Activated T-cell treated with anti-CD3 and anti-CD28 coated beads, Interleukin-2, amount 50 U/mL, for 24 hours (primary cell): ENCODE measurements around the gene ATPAF1.

Experiments
- DNase-seq: peaks from one replicate; pipeline ENCODE4 v3.0.0-alpha.2; 2020
- H3K27ac Mint-ChIP-seq: 2 replicates; pipeline ENCODE4 v1.8.0; 2020; ENCODE audit warnings: mild to moderate bottlenecking, mixed read lengths
- H3K27me3 Mint-ChIP-seq: 2 replicates; pipeline ENCODE4 v1.8.0; 2020; ENCODE audit warnings: mixed read lengths
- H3K36me3 Mint-ChIP-seq: 2 replicates; pipeline ENCODE4 v1.8.0; 2020; ENCODE audit warnings: low read depth, mixed read lengths
- H3K4me1 Mint-ChIP-seq: 2 replicates; pipeline ENCODE4 v1.8.0; 2020; ENCODE audit warnings: low read depth, mixed read lengths
- H3K4me3 Mint-ChIP-seq: 2 replicates; pipeline ENCODE4 v1.8.0; 2020; ENCODE audit warnings: mild to moderate bottlenecking, moderate library complexity, mixed read lengths
- H3K9me3 Mint-ChIP-seq: 2 replicates; pipeline ENCODE4 v1.8.0; 2020; ENCODE audit warnings: mixed read lengths

Gene ATPAF1

DNA sequence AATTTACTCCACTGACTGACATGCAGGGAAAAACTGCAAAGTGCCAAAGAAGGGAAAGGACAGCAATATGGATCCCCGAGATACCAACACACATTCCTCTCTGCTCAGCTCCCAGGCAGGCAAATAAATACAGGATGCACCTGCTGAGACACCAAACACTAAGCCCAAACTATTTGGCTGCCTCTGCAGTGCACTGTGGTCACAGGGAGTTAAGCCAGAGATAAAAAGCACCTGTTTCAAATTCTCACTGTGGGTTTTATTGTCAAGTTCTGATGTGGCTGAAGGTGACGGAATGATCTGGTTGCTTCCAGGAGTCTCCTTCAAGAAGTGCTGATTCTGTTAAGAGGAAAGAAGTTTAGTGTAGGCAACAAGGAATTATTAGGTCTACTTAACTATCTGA, 21.2 kb upstream of the ATPAF1 start:
- Mint-ChIP-seq H3K36me3 (peaks cover 96% of the 10 kb centered on the region), H3K27me3 (no peaks in the 10 kb centered on the region), H3K27ac (peak overlapping the region; percentile 65), H3K4me3 (no peak overlapping the region), H3K4me1 (peaks cover 25% of the 10 kb centered on the region), H3K9me3 (no peaks in the 10 kb centered on the region)
- DNase-seq: no peak

- Mint-ChIP-seq H3K9me3 (no peaks in the 10 kb centered on the region), H3K4me1 (peaks cover 22% of the 10 kb centered on the region), H3K4me3 (no peak overlapping the region), H3K27ac (peak overlapping the region; percentile 3), H3K36me3 (peaks cover 98% of the 10 kb centered on the region), H3K27me3 (no peaks in the 10 kb centered on the region)
- DNase-seq: no peak
These were observed 19.9 kb upstream of the ATPAF1 start for GRCh38 chr1:46687921-46688509.

GRCh38 chr1:46687093-46687659, 19.0 kb upstream of the ATPAF1 start:
- no peak for DNase-seq
- Mint-ChIP-seq H3K4me3 (no peak overlapping the region), H3K27ac (peak overlapping the region; percentile 58), H3K9me3 (no peaks in the 10 kb centered on the region), H3K27me3 (no peaks in the 10 kb centered on the region), H3K4me1 (peaks cover 22% of the 10 kb centered on the region), H3K36me3 (peaks cover 98% of the 10 kb centered on the region)

- Mint-ChIP-seq H3K27me3 (no peaks in the 10 kb centered on the region), H3K9me3 (no peaks in the 10 kb centered on the region), H3K4me1 (peaks cover 22% of the 10 kb centered on the region), H3K36me3 (peaks cover 98% of the 10 kb centered on the region), H3K4me3 (no peak overlapping the region), H3K27ac (peak overlapping the region; percentile 58)
- DNase-seq: no peak
These were observed 18.1 kb upstream of the ATPAF1 start for GRCh38 chr1:46686255-46686654.

DNA sequence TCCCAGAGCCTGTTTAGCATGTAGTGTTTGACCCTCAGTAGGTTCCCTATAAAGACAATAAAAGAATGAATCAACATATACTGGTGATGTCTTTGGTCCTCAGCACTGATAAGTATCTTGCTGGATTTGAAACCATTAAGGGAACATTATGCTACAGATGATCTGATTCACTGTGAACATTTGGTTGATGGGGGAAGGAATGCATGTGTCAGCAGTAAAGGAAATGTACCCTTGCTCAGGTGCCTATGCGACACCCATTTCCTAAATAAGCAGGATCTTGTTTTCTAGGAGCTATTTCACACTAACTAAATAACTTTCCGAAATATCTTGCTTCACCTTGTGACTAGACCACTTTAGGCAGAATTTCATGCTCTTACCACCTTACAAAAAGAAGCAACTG, 16.5 kb upstream of the ATPAF1 start:
- H3K4me1 Mint-ChIP-seq: peaks cover 17% of the 10 kb centered on the region
- peak overlapping the region; percentile 60 for H3K27ac Mint-ChIP-seq
- H3K27me3 Mint-ChIP-seq: no peaks in the 10 kb centered on the region
- H3K4me3 Mint-ChIP-seq: no peak overlapping the region
- H3K9me3 Mint-ChIP-seq: no peaks in the 10 kb centered on the region
- peaks cover 98% of the 10 kb centered on the region for H3K36me3 Mint-ChIP-seq
- DNase-seq: no peak

DNA sequence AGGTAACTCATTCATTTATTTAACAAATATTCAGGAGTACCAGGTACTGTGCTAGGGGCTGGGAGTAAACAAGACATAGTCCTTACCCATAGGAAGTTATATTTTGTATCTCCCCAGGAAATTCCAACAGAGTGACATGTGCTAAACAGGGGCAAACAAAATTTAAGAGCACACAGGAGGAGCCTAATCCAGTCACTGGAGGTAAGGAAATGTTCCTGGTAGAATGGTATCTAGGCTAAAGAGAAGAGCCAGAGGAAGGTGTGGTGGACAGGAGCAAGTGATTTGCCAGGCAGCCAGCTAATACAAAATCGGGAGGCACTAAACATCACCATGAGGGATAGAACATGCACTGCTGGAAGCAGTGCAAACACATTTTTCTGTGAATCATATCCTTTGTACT, 13.9 kb upstream of the ATPAF1 start:
- no peaks in the 10 kb centered on the region for H3K9me3 Mint-ChIP-seq
- H3K27me3 Mint-ChIP-seq: no peaks in the 10 kb centered on the region
- H3K27ac Mint-ChIP-seq: no peak overlapping the region
- DNase-seq: no peak
- no peak overlapping the region for H3K4me3 Mint-ChIP-seq
- H3K4me1 Mint-ChIP-seq: peaks cover 16% of the 10 kb centered on the region
- H3K36me3 Mint-ChIP-seq: peaks cover 95% of the 10 kb centered on the region

DNA sequence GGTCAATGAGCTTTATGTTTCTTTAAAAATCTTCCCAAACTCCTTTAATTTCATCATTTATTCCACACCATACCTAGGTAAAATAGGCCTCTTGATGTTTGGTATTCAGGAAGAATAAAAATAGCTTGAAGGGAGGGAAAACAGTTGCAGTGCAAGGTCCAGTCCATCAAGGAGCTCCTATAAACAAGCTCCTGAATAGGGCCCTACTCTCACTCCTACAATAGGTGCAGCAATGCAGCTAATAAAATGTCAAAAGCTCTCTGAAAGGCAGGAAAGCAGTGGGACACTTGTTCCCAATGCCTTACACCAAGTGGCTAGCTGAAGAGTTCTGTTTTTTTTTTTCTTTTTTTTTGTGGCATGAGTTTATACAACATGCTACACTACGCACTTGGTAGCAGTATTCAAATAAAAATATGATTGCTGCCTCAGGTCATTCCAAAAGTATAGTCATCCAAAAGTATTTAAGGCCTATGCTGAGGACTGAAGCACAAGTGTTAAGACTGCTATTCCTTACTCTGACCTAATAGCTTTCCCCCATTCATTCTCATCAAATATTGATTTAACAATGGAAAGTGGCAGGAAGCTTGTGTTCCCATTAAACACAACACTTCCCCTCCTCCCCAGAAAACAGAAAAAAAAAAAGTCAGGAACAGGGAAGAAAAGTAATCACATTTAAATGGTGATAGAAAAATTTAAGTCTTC, 13.3 kb upstream of the ATPAF1 start:
- Mint-ChIP-seq H3K36me3 (peaks cover 95% of the 10 kb centered on the region), H3K27me3 (no peaks in the 10 kb centered on the region), H3K4me3 (no peak overlapping the region), H3K9me3 (no peaks in the 10 kb centered on the region), H3K27ac (peak overlapping the region; percentile 16), H3K4me1 (peaks cover 19% of the 10 kb centered on the region)
- no peak for DNase-seq

GRCh38 chr1:46679789-46680573, 11.8 kb upstream of the ATPAF1 start:
- no peak overlapping the region for H3K27ac Mint-ChIP-seq
- H3K4me1 Mint-ChIP-seq: peaks cover 31% of the 10 kb centered on the region

DNA sequence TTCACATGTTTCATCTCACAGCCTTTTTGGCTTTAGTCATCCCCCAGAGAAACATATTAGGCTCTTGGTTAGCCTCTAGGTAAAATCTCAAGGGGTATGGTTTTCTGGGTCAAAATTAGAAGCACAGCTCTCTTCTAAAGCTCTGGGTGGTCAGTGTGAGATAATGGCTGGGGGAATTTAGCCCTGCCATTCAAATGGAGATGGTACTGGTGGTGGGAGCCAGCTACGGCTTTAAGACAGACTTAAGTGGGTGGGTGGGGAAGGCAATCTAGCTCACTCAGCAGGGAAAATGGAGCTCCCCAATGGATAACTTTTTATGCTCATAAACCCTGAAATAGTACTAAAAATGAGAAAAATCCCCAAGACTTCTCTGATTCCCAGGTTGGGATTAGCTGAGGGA, 9.2 kb upstream of the ATPAF1 start:
- no peak for DNase-seq
- Mint-ChIP-seq H3K27ac (peak overlapping the region; percentile 89), H3K4me3 (no peak overlapping the region), H3K4me1 (peaks cover 36% of the 10 kb centered on the region), H3K36me3 (peaks cover 96% of the 10 kb centered on the region), H3K9me3 (no peaks in the 10 kb centered on the region), H3K27me3 (no peaks in the 10 kb centered on the region)

More at GRCh38 chr1:46679789-46680573, 11.8 kb upstream of the ATPAF1 start:
- H3K9me3 Mint-ChIP-seq: no peaks in the 10 kb centered on the region
- H3K4me3 Mint-ChIP-seq: no peak overlapping the region
- H3K27me3 Mint-ChIP-seq: no peaks in the 10 kb centered on the region
- H3K36me3 Mint-ChIP-seq: peaks cover 95% of the 10 kb centered on the region
- no peak for DNase-seq

DNA sequence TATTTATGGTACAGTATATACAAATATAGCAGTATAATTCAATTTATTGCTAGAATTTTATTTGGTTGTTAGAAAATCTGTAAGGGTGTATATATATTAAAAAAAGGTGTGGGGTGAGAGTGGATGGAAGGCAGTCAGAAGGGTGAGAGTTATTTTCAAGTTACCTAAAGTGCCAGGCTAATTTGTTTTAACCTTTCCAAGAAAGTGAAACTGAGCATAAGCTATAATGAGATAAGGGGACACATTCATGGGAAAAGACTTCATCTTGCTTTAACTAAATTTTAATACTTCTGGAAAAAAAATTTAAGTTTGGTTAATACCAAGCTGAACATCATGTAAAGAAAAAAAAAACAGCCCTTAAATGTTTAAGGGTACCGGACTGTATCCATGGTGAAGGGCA, 8.4 kb upstream of the ATPAF1 start:
- H3K36me3 Mint-ChIP-seq: peaks cover 89% of the 10 kb centered on the region
- peaks cover 36% of the 10 kb centered on the region for H3K4me1 Mint-ChIP-seq
- no peaks in the 10 kb centered on the region for H3K9me3 Mint-ChIP-seq
- DNase-seq: no peak
- H3K4me3 Mint-ChIP-seq: no peak overlapping the region
- H3K27ac Mint-ChIP-seq: peak overlapping the region; percentile 89
- H3K27me3 Mint-ChIP-seq: no peaks in the 10 kb centered on the region

DNA sequence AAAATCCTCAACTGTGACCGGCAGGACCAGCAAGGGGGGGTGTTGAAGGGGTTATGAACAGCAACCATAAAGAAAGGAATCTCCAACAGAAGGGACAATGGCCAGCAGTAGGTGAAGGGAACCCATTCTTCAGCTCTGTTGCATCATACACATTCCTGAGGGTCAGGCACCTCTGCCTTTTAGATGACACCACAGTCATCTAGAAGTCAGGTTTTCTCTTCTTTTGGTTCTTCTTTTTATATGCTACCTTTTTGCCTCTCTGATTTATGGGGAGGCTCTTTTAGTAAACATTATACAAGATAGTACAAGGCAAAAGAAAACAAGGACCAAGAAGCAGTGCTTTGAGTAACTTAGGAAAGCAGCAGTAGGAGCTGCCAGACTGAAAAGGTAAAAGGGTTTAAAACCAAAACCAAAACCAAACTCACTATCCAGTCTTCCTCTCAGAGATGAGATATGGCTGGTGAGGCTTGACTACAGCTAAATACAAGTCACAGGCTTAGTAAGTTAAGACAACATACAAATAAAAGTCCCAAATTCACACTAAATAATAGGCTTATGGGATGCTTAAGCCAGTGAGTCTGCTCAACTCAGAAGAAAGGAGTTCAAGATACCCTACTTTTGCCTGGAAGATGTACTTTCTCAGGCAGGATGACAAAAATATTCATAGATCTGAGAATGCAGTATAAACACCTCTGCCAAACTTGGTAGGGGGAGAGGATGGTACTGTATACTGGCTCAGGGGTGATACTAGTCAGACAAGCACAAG, 7.6 kb upstream of the ATPAF1 start:
- DNase-seq: no peak

DNA sequence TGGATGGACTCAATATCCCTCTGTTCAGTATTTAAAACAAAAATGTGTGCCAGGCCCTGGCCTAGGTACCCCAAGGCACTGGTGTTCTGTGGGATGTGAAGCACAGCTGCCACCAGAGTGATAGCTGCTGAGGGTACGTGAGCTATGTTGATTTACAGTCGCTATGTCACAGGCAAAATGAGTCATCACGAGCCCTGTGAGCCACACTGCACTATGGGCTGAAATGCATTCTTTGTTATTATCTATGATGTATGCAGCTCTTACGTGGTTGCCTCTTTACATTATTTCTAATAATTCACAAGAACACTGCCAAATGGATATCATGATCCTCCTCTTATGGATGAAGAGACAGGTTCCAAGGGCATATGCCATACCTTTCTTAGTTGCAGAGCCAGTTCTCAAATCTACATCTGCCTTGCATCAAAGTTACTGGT, 5.6 kb upstream of the ATPAF1 start:
- no peak overlapping the region for H3K4me3 Mint-ChIP-seq
- peak; percentile 31 for DNase-seq
- H3K27me3 Mint-ChIP-seq: no peaks in the 10 kb centered on the region
- H3K4me1 Mint-ChIP-seq: peaks cover 36% of the 10 kb centered on the region
- H3K9me3 Mint-ChIP-seq: no peaks in the 10 kb centered on the region
- peaks cover 64% of the 10 kb centered on the region for H3K36me3 Mint-ChIP-seq
- peak overlapping the region; percentile 52 for H3K27ac Mint-ChIP-seq

More for the DNA sequence above, 7.6 kb upstream of the ATPAF1 start:
- no peak overlapping the region for H3K4me3 Mint-ChIP-seq
- no peaks in the 10 kb centered on the region for H3K27me3 Mint-ChIP-seq
- H3K27ac Mint-ChIP-seq: peak overlapping the region; percentile 89
- H3K9me3 Mint-ChIP-seq: no peaks in the 10 kb centered on the region
- H3K36me3 Mint-ChIP-seq: peaks cover 81% of the 10 kb centered on the region
- H3K4me1 Mint-ChIP-seq: peaks cover 36% of the 10 kb centered on the region

DNA sequence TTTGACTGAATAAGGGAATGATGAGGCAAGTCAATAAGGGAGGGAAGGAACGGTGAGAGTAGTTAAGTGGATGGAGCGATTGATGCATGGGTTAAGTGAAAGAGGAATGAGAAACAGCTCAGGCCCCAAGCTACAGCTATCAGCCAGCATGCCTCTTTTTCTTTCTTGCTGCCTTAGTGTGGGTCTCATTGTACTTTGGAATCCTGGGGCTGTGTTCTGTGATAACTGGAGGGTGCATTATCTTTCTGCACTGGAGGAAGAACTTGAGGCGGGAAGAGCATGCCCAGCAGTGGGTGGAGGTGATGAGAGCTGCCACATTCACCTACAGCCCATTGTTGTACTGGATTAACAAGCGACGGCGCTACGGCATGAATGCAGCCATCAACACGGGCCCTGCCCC, 4.5 kb upstream of the ATPAF1 start:
- H3K4me1 Mint-ChIP-seq: peaks cover 34% of the 10 kb centered on the region
- H3K27me3 Mint-ChIP-seq: no peaks in the 10 kb centered on the region
- peaks cover 54% of the 10 kb centered on the region for H3K36me3 Mint-ChIP-seq
- no peak for DNase-seq
- H3K27ac Mint-ChIP-seq: peak overlapping the region; percentile 54
- no peaks in the 10 kb centered on the region for H3K9me3 Mint-ChIP-seq
- H3K4me3 Mint-ChIP-seq: no peak overlapping the region

DNA sequence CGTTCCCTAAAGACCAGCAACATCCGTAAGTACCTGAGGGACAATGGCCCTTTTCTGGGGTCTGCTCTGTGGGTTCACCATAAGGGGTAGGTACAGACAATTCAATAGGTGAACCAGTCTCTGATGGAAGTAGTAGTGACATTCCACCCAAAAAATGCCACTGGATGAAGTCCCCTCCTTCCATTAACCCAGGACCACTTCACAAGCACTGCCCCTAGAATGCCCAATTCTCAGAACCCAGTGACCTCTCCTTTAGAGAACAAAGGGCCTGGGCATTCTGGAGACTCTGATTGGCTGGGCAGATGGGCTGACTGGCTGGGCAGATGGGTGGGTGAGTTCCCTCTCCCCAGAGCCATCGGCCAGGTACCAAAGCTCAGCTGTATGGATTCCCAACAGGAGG, 3.4 kb upstream of the ATPAF1 start, which contains the start of gene TEX38:
Gene TEX38 (plus strand): TSS at position 301 of the 400 bp plus-strand sequence. CDS start 81 bp downstream, at position 382.
- Mint-ChIP-seq H3K36me3 (peaks cover 51% of the 10 kb centered on the region), H3K27ac (peak within 1 kb of the TSS; percentile 54), H3K27me3 (no peaks in the 10 kb centered on the region), H3K4me3 (no peak within 1 kb of the TSS), H3K4me1 (peaks cover 33% of the 10 kb centered on the region), H3K9me3 (no peaks in the 10 kb centered on the region)
- no peak for DNase-seq
